ENCODE results near the gene KRTAP19-4.

DNA sequence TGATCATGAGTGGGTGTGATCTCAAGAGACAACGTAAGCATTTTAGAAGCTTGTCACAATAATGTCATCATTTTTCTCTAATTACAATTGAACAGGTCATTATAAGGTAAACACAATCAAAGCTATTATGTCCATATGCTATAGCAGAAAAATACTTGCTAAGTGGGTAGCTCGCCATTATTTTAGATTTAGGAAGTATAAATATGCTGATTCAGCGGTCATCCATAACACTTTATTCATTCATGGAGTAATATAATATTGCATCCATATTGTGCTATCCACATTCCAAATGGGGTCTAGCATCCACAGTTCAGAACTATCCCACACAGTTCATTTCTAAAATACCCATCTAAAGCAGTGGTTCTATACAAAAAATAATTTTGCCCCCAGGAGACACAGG is 48.5 kb downstream of the KRTAP19-4 start:
- TF ChIP-seq POLR2A (IDR thresholded peaks at IDR 0.05; ENCODE audit: extremely low read depth, insufficient read length): no peak
- TF ChIP-seq, protein P1, sequence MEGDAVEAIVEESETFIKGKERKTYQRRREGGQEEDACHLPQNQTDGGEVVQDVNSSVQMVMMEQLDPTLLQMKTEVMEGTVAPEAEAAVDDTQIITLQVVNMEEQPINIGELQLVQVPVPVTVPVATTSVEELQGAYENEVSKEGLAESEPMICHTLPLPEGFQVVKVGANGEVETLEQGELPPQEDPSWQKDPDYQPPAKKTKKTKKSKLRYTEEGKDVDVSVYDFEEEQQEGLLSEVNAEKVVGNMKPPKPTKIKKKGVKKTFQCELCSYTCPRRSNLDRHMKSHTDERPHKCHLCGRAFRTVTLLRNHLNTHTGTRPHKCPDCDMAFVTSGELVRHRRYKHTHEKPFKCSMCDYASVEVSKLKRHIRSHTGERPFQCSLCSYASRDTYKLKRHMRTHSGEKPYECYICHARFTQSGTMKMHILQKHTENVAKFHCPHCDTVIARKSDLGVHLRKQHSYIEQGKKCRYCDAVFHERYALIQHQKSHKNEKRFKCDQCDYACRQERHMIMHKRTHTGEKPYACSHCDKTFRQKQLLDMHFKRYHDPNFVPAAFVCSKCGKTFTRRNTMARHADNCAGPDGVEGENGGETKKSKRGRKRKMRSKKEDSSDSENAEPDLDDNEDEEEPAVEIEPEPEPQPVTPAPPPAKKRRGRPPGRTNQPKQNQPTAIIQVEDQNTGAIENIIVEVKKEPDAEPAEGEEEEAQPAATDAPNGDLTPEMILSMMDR (IDR thresholded peaks at IDR 0.05; ENCODE audit: low read depth, low read length): no peak
- TF ChIP-seq, protein P2, sequence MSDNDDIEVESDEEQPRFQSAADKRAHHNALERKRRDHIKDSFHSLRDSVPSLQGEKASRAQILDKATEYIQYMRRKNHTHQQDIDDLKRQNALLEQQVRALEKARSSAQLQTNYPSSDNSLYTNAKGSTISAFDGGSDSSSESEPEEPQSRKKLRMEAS (IDR thresholded peaks at IDR 0.05; ENCODE audit: low read depth, low read length): no peak
- no peak for TF ChIP-seq MYC (IDR thresholded peaks at IDR 0.05; ENCODE audit: low read depth, low read length)

Data from NB4 (cell line).